ENCODE measurements around the gene GAS1.
A peak's percentile ranks its signal among the peaks of the same experiment; 100 is the strongest.

Gene GAS1

GRCh38 chr9:86947146-86948073 is at the start of gene GAS1:
Gene GAS1, minus strand, starts transcription at chr9:86947506. Its CDS starts 727 bp downstream, at chr9:86946779.
- DNase-seq (ENCODE audit: low read depth in 2 of 3, low spot score in 1 of 3): peak; percentile 34 to 54 (median 46)

- DNase-seq (ENCODE audit: low read depth in 2 of 3, low spot score in 1 of 3): no peak
Observed at GRCh38 chr9:86994231-86994630, 46.9 kb upstream of the GAS1 start.

DNA sequence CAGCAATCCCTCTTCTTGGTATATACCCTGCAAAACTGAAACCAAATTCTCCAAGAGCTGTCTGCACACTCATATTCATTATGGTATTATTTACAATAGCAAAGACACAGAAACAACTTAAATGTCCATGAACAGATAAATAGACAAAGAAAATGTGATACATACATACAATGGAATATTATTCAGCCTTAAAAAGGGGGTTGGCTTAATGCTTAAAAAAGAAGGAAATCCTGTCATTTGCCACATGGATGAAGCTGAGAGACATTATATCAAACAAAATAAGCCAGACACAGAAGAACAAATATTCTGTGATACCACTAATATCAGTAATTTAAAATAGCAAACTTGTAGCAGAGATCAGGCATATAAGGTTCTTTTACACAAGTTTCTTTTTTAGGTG is 46.5 kb upstream of the GAS1 start:
- no peak for DNase-seq (ENCODE audit: low read depth in 2 of 3, low spot score in 1 of 3)

DNA sequence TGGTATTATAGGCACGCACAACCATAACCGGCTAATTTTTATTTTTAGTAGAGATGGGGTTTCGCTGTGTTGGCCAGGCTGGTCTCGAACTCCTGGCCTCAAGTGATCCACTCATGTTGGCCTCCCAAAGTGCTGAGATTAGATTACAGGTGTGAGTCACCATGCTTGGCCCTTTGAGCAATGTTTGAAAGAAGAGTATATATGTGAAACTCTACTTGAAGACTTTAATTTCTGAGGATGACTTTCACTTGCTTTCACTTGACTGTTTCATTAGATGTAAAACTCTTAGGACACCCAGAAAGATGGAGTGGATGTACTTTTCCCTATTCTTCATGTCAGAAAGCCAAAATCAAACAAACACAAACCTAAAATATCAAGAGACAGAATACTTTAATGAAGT is 43.8 kb upstream of the GAS1 start:
- no peak for DNase-seq (ENCODE audit: low read depth in 2 of 3, low spot score in 1 of 3)

DNA sequence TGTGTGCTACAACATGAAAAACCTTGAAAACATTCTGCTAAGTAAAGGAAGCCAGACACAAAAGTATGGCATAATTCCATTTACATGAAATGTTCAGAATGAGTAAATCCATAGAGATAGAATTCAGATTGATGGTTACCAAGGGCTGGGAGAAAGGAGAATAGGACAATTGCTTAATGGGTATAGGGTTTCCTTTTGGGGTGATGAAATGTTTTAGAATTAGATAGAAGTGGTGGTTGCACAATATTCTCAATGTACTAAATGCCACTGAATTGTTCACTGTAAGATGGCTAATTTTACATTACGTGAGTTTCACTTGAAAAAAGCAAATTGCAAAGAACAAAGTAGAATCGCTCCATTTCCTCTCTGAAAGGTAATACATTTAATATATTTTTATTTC is 43.0 kb upstream of the GAS1 start:
- DNase-seq (ENCODE audit: low read depth in 2 of 3, low spot score in 1 of 3): no peak

- DNase-seq (ENCODE audit: low read depth in 2 of 3, low spot score in 1 of 3): no peak
Observed at GRCh38 chr9:86987900-86988299, 40.6 kb upstream of the GAS1 start.

GRCh38 chr9:86985132-86985647 is 37.9 kb upstream of the GAS1 start:
- DNase-seq (ENCODE audit: low read depth in 2 of 3, low spot score in 1 of 3): no peak

- no peak for DNase-seq (ENCODE audit: low read depth in 2 of 3, low spot score in 1 of 3)
Observed at GRCh38 chr9:86983620-86984259, 36.4 kb upstream of the GAS1 start.

DNA sequence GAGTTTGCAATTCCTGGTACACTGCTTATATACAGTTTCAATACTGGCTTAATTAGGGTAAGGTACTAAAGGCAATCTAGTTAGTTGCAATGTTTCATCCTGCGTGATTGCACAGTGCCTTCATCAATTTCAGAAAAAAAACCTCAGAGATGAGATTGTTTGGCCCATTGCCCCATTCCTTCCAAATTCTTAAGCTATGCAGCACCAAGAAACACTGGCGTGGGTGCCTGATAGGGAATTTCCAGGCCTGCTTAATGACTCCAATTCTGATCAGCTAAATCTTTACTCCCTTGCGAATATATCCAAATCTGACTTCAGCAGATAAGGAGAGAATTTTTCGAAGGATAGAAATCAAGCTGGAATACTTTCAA is 35.9 kb upstream of the GAS1 start:
- DNase-seq (ENCODE audit: low read depth in 2 of 3, low spot score in 1 of 3): no peak

DNA sequence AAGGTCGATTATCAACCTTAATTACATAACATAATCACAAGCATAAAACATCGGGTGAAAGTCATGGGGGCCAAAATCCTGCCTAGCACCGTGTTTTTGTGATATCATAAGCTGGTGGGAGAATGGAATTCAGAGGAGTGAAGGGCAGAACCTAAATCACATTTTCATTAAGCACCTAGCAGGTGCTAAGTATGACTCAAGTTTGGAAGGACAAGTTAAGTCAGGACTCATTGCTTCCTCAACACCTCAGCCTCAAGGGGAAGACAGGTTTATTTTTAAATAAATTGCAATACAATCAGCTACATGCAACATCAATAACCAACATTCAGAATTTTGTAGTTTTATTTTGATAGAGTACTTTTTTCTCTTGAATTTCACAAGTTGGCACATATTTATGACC is 33.5 kb upstream of the GAS1 start:
- DNase-seq (ENCODE audit: low read depth in 2 of 3, low spot score in 1 of 3): no peak

DNA sequence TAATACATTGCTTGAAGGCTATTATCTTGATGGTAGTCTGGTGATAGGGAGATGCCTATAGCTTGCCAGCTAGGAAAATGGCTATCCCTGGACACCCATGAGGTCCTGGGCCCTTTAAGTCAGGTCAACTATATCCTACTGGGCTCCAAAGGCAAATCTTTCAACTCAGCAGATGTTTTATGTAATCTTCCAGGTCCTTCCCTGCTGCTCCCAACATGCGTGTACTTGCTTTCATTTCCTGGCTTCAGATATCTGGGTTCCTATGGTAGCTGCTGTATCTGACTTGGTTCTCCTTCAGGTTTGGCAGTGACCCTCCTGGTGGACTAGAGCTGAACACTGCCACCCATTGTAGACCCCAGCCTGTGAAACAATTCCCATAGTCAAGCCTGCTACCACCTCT is 32.4 kb upstream of the GAS1 start:
- no peak for DNase-seq (ENCODE audit: low read depth in 2 of 3, low spot score in 1 of 3)

DNA sequence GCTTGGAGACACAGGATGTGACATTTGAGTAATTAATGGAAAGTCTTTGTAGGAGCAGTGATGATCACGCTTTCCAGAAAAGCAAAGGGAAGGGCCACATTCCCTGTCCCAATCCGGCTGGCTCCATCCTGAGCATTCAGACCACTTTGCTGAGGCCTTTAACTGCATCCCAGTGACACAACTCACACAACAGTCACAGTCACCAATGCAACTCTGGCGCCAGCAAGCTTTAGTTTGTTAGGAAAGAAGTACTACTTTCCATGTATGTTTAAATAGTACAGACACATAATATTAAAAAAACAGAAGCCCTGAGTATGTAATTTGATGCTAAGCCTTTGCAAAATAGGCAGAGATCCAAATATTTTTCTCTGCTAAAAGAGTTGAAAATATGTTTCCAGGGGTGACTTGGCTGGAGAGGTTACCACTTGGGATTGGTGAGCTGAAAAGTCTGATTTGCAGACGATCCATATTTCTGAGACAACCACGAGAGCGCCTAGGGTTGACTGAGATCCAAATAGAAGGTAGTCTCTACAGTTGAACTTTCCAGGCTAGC is 31.7 kb upstream of the GAS1 start:
- no peak for DNase-seq (ENCODE audit: low read depth in 2 of 3, low spot score in 1 of 3)

GRCh38 chr9:86978413-86978812 is 31.1 kb upstream of the GAS1 start:
- no peak for DNase-seq (ENCODE audit: low read depth in 2 of 3, low spot score in 1 of 3)

DNA sequence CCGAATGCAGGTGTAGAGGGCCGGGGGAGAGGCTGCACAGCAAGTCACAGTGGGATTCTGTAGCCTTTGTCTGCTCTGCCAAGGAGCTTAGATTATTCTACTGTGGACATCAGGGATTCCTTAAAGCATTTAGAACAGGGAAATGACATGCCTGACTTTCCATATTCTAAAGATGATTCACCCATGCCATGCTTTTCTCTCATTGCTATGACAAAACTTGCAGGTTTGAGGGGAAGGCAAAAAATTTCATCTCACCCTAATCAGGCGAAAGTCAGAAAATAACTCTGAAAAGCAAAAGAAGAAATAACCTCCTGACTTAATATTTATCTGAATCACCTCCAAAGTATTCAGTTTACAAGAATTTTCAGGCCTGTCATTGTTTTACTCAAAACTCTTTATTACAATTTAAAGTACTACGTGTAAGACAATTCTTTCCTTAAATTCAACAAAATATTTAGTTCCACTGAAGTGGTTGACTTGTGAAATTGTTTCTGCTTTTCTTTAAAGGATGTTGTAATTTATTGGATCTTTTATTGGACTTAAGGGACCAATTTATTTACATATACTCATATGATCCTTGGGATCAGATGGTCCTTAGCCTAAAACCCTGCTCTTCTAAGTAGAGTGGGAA is 30.0 kb upstream of the GAS1 start:
- DNase-seq (ENCODE audit: low read depth in 2 of 3, low spot score in 1 of 3): no peak

- no peak for DNase-seq (ENCODE audit: low read depth in 2 of 3, low spot score in 1 of 3)
Observed at GRCh38 chr9:86975606-86976005, 28.3 kb upstream of the GAS1 start.

GRCh38 chr9:86975036-86975435 is 27.7 kb upstream of the GAS1 start:
- no peak for DNase-seq (ENCODE audit: low read depth in 2 of 3, low spot score in 1 of 3)

DNA sequence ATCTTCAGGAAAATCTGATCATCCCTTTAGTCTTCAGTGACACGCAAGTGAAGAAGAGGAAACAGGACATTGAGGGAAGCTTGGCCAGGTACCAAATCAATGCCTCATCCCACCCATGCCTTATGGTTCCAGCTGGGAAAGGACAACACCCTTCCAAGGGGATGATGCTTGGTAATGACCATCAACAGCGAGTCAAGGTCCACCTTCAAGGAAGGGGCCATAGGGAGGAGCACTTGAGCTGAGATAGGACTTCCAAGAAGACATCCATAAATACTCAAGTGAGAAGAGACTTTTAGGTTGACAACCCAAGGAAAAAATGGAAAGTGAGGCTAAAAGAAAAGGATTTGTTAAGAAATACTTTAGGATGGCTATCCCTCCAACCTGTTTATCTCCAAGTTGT is 27.1 kb upstream of the GAS1 start:
- DNase-seq (ENCODE audit: low read depth in 2 of 3, low spot score in 1 of 3): no peak

GRCh38 chr9:86971742-86972141 is 24.4 kb upstream of the GAS1 start:
- no peak for DNase-seq (ENCODE audit: low read depth in 2 of 3, low spot score in 1 of 3)

- no peak for DNase-seq (ENCODE audit: low read depth in 2 of 3, low spot score in 1 of 3)
Observed at GRCh38 chr9:86968258-86968920, 21.1 kb upstream of the GAS1 start.

DNA sequence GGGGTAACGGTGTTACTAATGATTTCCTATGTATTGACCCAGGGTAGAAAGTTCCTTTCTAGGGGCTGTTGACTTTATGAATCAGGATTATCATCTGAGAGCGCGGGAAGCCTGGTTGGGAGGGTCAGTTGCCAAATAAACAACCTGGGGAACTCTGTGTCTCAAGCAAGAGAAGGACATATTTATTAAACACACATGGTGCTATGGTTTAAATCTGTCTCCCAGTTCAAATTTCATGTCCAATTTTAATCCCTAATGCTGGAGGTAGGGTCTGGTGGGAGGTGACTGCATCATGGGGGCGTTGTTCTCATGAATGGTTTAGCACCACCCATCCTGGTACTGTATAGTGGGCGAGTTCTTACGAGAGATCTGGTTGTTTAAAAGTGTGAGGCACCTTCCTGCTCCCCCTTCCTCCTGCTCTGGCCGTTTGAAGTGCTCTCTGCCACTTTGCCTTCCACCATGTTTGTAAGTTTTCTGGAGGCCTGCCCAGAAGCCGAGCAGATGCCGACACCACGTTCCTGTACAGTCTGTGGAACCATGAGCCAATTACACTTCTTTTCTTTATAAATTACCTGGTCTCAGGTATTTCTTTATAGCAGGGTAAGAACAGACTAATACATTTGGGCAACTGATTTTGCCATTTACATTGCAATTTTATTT is 19.7 kb upstream of the GAS1 start:
- DNase-seq (ENCODE audit: low read depth in 2 of 3, low spot score in 1 of 3): no peak

All from stimulated activated CD4-positive, alpha-beta T cell treated with anti-CD3 and anti-CD28 coated beads, Interleukin-12 subunit alpha, Interleukin-12 subunit beta, amount 100 ng/mL, for 48 hours (primary cell).